GM19438 (cell line): ENCODE data around the gene KASH5.
"Not testable (repeated sequence)": the region's sequence is repeated elsewhere in the genome, so short reads cannot be mapped to it uniquely, and the experiment has no call there.

ENCODE experiments used
- ATAC-seq: cut with Tn5 transposase; IDR thresholded peaks from one replicate; pipeline ENCODE4 v1.9.1; 2021; ENCODE audit warnings: low read depth; ENCODE audit not compliant: unreplicated experiment

The KASH5 gene

DNA sequence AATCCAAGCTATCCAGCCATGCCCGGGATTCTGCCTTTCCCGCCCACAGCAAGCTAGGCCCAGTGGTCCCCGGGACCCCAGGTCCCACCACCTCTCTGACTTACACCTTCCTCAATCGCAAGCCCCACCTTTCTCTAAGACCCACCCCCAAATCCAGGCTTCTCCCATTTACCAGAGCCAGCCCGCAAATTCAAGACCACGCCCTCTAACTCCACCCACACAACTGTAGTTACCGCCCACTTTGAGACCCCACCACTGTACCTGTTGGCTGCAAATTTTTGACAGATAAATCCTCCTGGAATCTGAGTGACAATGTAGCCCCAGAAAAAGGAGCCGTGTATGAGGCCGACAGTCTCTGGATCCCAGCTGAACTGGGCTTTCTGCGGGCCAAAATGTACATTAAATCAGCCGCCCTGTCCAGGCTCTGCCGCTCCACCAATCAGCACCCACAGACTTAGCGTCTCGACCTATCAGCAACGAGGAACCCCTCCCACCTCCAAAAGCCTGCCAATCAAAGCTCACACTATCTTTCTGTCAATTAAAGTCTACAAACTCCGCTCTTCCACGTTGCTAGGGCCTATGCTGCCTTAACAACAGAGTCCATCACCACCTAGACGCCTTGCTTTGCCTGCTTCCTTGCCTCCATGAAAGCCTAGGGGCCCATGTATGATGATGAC, 47.0 kb downstream of the KASH5 start:
- ATAC-seq: no peak

DNA sequence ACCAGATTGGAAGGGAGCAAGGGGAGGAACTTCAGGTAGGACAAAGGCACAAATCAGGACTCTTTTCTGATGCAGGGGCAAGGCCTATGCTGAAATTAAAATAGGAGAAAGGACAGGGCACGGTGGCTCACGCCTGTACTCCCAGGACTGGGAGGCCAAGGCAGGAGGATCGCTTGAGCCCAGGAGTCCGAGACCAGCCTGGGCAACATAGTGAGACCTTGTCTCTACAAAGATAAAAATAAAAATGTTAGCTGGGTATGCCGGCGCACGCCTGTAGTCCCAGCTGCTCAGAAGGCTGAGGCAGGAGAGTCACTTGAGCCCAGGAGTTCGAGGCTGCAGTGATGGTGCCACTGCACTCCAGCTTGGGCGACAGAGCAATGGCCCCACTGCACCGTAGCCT, 47.6 kb downstream of the KASH5 start:
- no peak for ATAC-seq

DNA sequence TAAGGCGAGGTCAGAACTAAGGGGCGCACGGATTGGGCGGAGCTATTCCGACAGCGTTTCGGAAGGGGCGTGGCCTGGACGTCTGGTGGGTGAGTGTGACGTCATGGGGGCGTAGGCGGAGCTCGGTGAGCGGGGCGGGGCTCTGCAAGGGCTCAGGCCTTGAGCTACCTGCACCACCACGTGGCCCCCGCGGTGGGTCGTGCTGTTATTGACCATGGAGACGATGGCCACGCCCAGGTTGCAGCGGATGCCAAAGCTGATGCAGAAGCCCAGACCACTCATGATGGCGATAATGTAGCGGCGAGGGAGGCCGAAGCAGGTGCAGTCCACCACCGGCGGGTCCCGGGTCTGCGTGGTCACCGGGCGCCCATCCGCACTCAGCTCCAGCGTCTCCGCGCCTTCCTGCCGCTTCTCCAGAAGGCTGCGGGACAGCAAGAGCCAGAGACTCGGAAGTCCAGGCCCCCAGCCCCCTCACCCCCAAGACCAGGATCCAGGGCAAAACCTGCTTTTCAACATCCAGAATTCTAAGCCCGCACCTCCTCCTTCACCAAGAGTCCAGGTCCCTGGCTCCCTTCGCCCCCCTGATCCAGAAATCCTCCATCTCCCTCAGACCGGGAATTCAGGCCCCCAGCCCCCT, 48.5 kb downstream of the KASH5 start:
- no peak for ATAC-seq

DNA sequence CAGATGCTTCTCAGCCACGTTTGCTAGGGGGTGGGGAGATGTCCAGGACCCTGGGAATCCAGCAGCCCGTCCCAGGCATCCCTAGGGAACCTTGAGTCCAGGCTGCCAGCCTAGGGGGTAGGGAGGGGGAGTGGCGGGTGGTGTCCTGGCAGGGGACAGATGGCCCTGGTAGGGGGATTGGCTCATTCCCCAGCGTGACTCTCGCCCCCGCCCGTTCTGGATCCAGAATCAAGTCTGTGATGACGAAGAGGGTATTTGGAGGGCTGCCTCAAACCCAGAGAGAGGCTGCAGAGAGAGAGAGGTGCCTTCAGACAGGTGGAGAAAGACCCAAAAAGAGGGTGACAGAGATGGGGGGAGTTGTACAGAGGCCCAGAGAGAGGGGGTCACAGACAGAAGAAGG, 49.2 kb downstream of the KASH5 start:
- ATAC-seq: no peak

DNA sequence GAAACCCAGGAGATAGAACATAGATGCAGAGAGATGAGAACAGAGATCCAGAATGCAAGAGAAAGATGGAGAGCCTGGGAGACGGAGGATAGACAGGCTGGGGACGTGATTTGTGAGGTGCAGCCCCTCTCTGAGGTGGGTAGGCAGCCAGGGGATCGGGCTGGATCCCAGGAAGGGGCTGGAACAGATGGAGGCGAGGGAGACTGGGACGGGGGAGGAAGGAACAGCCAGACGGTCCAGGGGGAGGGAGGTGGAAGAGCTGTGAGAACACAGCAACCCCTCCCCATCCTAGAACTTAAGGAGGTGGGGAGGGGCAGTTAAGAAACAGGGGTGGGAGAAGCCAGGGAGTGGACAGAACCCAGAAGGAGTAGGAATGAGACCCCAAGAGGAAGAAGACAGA, 50.2 kb downstream of the KASH5 start:
- ATAC-seq: no peak

DNA sequence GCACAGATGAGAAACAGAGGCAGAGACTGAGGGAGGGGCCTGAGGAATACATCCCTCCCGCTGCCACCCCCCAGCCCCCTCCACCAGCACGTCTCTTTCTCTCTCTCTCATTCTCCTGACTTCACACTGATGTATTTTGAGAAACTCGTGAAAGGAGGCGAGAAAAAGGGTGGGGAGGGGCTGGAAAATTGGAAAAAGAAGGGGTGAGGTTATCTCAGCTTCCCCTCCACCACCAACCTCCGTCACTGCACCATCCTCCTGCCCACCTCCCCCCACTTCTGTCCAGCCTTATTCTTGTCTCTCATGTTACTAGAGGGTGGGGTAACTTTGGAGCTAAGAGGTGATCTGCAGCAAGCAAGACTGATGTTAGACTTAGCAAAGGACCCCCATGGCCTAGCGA, 51.8 kb downstream of the KASH5 start:
- no peak for ATAC-seq

DNA sequence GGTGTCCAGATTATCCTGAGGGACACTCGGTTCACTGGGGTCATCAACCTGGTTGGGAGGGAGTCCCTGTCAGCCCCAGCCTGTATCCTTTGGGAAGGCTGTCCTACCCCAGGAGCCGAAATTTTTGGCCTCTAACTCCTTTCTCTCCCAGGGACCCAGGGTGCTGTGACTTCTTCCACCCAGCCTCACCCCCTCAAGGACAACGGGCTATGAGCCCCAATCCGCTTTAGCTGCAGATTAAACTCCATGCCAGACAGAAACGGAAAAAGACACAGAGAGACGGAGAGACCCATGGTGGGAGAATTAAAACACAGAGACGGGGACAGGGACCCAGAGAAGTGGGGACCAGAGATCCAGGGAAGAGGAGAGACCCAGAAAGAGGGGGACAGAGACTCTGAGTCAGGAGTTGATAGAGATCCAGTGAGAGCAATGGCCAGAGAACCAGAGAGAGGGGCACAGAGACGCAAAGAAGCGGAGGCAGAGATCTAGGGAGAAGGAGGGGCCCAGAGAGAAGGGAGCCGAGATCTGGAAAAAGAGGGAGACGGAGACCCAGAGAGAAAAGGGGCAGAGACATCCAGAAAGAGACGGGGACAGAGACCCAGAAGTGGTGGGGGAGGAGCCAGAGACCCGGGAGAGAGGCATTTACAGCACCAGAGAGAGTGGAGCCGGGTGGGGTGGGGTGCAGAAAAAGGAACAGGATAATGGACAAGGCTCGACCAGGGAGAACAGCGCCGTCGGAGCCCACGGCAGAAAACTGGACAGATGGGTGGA, 52.6 kb downstream of the KASH5 start:
- no peak for ATAC-seq

DNA sequence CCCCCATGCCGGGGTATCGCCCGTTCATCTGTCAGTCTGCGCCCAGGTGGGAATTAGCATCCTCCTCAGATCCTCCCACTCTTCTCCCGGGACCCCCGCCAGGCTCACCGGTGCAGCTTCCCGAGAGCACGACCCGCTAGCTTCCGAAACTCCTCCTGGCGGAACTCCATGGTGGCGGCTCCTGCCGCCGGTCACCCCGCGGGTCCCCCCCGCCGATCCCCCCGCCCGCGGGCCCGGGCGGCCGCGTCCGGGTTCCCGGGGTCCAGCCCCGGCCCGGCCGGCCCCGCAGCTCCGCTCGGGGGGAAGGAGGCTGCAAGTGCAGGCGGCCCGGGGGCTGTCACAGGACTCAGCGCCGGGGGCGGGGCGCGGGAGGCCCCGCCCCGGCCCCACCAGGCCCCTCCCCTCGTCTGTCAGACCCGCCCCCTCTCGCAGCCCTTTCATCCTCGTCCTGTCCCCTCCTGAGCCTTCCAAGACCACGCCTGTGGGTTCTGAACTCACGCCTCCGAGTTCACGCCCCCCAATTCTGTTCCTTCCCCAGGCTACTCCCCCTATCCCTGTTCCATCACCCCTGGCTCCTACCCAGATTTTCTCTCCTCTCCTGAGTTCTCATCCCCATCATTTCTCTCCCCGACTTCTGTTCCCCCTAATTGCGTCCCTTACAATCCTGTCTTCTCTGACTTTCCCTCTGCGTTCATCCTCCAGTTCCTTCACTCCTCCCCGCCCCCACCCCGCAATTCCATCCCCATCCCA, 53.3 kb downstream of the KASH5 start, which contains the start of gene SLC17A7:
Gene SLC17A7 (minus strand): TSS at position 318 of the 750 bp plus-strand sequence. CDS start 148 bp downstream, at position 170.
- no peak for ATAC-seq

DNA sequence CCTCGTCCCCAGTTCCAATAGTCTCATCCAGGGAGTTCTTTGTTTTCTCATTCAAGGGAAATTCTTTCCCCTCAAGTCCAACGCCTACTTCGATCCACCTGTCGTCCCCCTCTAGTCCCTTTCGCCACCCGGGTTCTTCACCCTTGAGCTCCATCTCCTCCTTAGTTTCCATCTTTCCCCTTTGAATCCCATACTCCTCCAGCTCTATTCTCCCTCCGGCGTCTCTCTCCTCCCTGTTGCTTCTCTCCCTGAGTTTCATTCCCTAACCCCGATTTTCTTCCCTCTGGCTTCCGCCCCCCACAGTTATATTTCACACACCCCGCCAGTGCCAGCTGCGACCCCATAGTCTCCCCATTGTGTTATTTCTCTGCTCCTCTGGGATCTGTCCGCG, 53.9 kb downstream of the KASH5 start:
- ATAC-seq: no peak

DNA sequence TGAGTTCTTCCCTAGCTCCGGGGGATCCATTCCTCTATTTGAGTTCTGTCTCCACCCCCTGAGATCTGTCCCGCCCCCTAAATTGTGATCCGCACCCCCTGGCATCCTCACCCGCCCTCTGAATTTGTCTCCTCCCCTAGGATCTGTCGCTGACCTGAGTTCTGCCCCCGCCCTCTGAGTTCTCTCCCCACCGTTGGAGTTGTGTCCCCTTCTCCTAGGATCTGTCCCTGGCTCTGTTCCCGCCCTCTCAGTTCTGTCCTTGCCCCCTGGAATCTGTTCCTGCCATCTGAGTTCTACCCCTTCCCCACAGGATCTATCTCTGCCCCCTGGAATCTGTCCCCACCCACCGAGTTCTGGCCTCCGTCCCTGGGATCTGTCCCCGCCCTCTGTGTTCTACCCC, 54.3 kb downstream of the KASH5 start:
- no peak for ATAC-seq

DNA sequence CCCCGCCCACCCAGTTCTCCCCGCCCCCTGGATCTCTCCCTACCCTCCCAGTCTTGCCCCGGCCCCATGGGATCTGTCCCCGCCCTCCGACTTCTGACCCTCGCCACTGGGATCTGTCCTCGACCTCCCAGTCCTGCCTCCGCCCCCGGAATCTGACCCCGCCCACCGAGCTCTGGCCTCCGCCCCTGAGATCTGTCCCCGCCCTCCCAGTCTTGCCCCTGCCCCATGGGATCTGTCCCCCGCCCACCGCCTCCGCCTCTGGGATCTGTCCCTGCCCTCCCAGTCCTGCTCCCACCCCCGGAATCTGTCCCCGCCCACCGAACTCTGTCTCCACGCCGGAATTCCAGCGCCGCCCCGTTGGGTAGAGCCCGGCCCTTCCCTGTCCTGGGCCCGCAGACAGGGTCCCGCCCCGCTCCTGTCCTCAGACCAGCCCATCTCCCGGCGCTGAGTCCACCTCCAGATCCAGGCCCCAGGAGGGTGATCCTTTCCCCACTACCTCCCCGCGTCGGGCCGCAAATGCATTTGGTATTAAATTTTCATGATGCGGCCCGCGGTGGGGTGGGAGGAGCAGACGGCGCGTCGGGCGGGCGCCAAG, 54.8 kb downstream of the KASH5 start:
- ATAC-seq: peak; percentile 19

DNA sequence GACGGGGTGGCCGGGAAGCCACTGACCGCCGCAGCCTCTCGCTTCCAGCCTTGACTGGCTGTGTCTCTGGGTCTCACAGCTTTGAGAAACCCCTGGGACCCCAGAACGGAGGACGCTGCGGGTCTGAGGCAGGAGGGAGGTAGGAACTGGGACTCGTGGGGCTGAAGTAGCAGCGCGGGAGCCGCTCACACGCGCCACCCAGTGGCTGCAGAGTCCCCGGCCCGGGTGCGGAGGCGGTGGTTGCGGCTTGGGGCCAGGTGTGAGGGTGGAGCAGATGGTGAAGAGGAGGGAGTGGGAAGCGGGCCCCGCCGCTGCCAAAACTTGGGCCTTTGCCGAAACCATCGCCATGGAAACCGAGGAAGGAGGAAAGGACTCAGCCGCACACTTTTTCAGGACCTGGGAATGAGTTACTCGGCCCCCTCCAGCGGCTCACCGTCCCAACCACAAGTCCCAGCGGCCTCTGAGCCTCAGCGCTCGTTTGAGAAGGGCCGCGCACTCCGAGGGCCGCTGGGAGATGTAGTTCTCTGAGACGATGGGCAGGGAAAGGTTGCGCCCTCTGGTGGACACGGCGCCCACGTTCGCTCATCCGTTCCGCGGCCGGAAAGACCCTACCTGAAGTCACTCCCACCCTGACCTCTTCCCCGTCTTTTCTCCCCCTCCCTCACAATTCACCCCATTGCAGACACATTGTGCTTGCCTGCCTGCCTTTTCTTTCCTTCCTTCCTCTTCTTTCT, 55.5 kb downstream of the KASH5 start:
- peak; percentile 71 for ATAC-seq

DNA sequence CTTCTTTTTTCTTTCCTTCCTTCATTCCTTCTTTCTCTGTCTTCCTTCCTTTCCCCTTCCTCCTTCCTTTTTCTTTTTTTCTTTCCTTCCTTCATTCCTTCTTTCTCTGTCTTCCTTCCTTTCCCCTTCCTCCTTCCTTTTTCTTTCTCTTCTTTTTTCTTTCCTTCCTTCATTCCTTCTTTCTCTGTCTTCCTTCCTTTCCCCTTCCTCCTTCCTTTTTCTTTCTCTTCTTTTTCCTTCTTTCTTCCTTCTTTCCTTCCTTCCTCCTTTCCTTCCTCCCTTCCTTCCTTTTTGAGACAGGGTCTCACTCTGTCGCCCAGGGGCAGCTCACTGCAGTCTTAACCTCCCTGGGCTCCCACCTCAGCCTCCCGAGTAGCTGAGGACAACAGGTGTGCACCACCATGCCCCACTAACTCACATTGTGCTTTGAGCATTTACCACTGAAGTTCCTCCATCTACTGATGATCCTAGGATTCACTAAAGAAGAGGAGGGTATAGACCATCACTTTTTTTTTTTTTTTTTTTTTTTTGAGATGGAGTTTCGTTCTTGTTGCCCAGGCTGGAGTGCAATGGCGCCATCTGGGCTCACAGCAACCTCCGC, 56.2 kb downstream of the KASH5 start:
- not testable (repeated sequence) for ATAC-seq

DNA sequence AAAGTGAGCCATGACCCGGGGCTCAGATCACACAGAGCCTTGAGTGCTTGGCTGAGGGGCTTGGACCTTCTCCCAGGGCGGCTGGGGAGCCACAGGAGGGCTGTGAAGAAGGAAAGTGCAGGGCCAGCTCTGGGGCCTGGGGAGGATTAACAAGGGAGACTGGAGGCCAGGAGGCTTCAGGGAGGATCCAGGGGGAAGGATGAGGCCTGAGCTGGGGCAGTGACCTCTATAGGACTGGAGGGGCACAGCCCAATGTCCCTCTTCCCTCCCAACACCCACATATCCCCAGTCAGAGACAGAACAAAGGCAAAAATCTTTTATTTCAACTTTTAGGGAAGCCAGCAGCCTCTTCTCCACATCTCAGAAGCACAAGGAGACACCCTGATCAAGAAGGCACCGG, 57.9 kb downstream of the KASH5 start:
- ATAC-seq: no peak

DNA sequence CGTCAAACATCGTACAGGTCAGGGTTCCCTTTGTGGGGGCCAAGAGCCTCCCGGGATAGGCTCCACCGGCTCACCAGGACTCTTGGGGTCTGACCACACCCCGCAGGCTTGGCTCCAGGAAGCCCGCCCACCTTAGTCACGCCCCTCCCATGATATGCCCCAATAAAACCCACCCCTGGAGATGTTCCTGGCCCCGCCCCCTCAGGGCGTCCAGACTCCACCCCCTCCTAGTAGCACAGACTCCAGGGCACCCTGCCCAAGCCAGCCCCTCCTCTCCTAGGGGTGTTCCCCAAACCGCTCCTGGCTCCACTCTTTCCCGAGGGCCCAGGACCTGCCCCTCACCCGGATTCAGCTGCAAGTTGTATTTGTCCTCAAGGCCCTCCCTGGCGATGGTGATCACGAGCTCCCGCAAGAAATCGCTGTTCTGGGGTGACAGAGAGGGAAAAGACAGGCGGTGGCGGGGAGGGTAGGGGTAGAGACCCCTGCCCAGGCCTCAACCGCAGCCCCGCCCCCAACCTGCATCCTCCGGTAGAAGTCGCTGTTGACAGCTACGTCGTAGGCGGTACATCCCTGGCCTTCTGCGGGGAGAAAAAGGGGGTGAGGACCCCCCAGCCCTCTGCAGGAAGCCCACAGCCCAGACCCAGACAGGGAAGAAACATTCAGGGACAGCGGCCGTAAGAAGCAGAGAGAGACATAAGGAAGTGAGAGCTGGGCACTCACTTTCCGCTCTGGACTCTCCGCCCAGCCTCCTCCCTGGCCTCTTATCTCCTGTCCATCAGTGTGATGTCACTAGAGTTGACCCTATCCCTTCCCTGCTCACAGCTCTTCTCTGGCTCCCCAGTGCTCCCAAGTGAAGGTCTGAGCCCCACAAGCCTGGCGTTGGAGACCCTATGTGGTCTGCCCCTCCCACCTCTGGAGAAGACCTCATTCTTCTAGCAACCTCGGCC, 59.7 kb downstream of the KASH5 start:
- ATAC-seq: no peak

DNA sequence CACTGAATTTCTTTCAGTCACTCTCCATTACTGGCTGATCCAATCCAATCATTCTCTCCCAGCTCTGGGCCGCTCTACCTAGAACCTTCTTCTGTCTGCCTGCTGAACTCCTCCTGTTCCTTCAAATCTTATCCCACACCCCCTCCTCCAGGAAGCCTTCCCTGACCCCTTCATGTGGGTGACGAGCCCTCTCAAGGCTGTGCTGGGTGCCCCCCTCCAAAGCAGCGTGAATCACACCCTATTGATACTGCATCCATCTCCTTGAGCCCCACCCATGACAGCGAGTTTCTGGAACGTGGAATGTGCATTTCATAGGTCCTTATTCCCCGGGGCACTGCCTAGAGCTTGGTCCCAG, 60.4 kb downstream of the KASH5 start:
- no peak for ATAC-seq

DNA sequence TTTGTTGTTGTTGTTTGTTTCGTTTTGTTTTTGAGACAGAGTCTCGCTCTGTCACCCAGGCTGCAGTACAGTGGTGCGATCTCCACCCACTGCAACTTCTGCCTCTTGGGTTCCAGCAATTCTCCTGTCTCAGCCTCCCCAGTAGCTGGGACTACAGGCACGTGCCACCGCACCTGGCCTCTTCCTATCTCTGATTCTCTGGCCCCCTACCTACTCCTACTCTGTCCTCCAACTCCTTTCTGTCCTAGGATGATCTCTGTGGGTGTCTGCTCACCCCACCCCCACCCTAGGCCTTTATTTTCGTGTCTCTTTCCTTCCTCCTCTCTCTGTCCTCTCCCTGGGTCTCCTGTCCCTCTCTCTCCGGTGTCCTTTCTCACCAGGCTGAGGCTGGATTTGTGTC, 62.4 kb downstream of the KASH5 start:
- no peak for ATAC-seq

DNA sequence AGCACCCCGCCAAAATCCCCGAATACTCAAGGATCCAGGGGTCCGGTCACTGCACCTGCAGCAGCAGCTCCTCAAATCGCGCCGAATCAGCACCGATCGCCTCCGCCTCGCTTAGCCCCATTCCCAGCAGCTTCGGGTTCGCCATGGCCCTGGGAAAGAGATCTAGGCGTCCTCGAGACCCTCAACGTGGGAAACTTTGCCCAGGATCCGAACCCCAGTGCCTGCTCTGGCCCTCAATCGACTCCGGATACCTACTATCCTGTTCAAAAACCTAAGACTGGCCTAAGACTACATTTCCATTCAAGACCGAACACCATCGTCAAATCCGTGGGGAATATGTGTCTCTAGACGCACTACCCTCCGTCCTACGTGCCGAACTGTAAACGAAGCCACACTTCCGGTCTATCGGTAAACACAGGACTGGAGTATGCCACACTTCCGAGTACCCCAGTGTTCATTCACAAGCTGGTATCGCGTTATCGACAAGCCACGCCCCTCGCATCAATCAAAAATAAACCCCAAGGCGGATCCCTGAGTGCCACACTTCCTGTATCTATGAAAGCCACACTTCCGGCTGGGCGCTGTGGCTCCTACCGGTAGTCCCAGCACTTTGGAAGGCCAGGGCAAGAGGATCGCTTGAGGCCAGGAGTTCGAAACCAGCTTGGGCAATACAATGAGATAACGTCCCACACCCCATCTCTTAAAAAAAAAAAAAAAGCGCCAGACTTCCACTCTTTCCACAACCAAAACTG, 63.6 kb downstream of the KASH5 start, which contains the start of gene PIH1D1:
Gene PIH1D1 (minus strand): TSS at position 385 of the 752 bp plus-strand sequence. CDS start 240 bp downstream, at position 145.
- ATAC-seq: peak; percentile 54
